Liver (tissue), 9 donors: ENCODE measurements around the gene ARHGAP29. TPM values are rescaled to one million over a fixed set of nuclear protein-coding genes. Genes with fewer than 3 reads are reported as not detected.

Experiments
- DNase-seq: peaks from one replicate; pipeline ENCODE4 v3.0.0-alpha.2; 2017; ENCODE audit warnings: low spot score
- H3K27ac ChIP-seq, 2 donors: one replicate each; pipeline ENCODE4 v1.7.0; 2013; ENCODE audit warnings: inconsistent platforms in 2 of 2, low read length in 2 of 2, control low read depth in 1 of 2, low read depth in 1 of 2, mild to moderate bottlenecking in 1 of 2
- H3K27me3 ChIP-seq, 4 donors: one replicate each; pipeline versions ENCODE4 v1.6.1 to v1.7.0; 2013; ENCODE audit warnings: low read length in 3 of 4, inconsistent platforms in 1 of 4, mild to moderate bottlenecking in 1 of 4, moderate library complexity in 1 of 4; ENCODE audit not compliant: control insufficient read depth in 4 of 4, insufficient read depth in 4 of 4
- H3K36me3 ChIP-seq, 4 donors: one replicate each; pipeline versions ENCODE4 v1.6.1 to v1.7.0; 2013; ENCODE audit warnings: low read length in 3 of 4, mild to moderate bottlenecking in 3 of 4, low read depth in 1 of 4, moderate library complexity in 1 of 4; ENCODE audit not compliant: control insufficient read depth in 4 of 4, insufficient read depth in 3 of 4
- H3K4me1 ChIP-seq, 4 donors: one replicate each; pipeline versions ENCODE4 v1.6.1 to v1.7.0; 2013; ENCODE audit warnings: low read length in 3 of 4, mild to moderate bottlenecking in 3 of 4, moderate library complexity in 1 of 4; ENCODE audit not compliant: control insufficient read depth in 4 of 4, insufficient read depth in 4 of 4
- H3K4me3 ChIP-seq, 3 donors: one replicate each; pipeline versions ENCODE4 v1.6.1 to v1.7.0; 2013; ENCODE audit warnings: low read length in 3 of 3, control low read depth in 1 of 3, low read depth in 1 of 3, mild to moderate bottlenecking in 1 of 3
- H3K9ac ChIP-seq, 2 donors: one replicate each; pipeline ENCODE4 v1.7.0; 2013; ENCODE audit warnings: low read length in 2 of 2, mild to moderate bottlenecking in 2 of 2, moderate library complexity in 2 of 2, control low read depth in 1 of 2, low read depth in 1 of 2
- H3K9me3 ChIP-seq, 4 donors: one replicate each; pipeline versions ENCODE4 v1.6.1 to v1.7.0; 2013; ENCODE audit warnings: low read length in 3 of 4; ENCODE audit not compliant: control insufficient read depth in 4 of 4
- ATF3 ChIP-seq: IDR thresholded peaks from 2 replicates; pipeline ENCODE4 v1.6.1; 2016; ENCODE audit warnings: antibody characterized with exemption
- CTCF ChIP-seq: fragments of 150-350 bp; IDR thresholded peaks from 2 replicates; pipeline ENCODE4 v1.5.1; 2017; ENCODE audit warnings: improper control_type of control experiment, low read depth, low read length; ENCODE audit not compliant: missing input control
- EGR1 ChIP-seq, 2 donors: IDR thresholded peaks; 2 replicates each; pipeline ENCODE4 v1.6.1; 2016 to 2018; ENCODE audit warnings: antibody characterized with exemption in 2 of 2, low read depth in 2 of 2
- FOXA1 ChIP-seq: IDR thresholded peaks from 2 replicates; pipeline ENCODE4 v1.6.1; 2016; ENCODE audit warnings: antibody characterized with exemption
- FOXA2 ChIP-seq: IDR thresholded peaks from 2 replicates; pipeline ENCODE4 v1.6.1; 2016; ENCODE audit warnings: antibody characterized with exemption
- GABPA ChIP-seq, 2 donors: IDR thresholded peaks in 1 of 2; conservative IDR thresholded peaks in 1 of 2; 2 replicates each; pipeline ENCODE4 v1.6.1; 2016; ENCODE audit warnings: antibody characterized with exemption in 2 of 2, mild to moderate bottlenecking in 1 of 2, moderate library complexity in 1 of 2
- HNF4A ChIP-seq, 2 donors: conservative IDR thresholded peaks; 2 replicates each; pipeline ENCODE4 v1.6.1; 2016; ENCODE audit warnings: antibody characterized with exemption in 2 of 2, mild to moderate bottlenecking in 2 of 2
- HNF4G ChIP-seq: IDR thresholded peaks from 2 replicates; pipeline ENCODE4 v1.6.1; 2016; ENCODE audit warnings: antibody characterized with exemption
- JUND ChIP-seq, 2 donors: IDR thresholded peaks; 2 replicates each; pipeline ENCODE4 v1.6.1; 2016; ENCODE audit warnings: antibody characterized with exemption in 2 of 2
- MAX ChIP-seq: IDR thresholded peaks from 2 replicates; pipeline ENCODE4 v1.6.1; 2016; ENCODE audit warnings: antibody characterized with exemption
- NR2F2 ChIP-seq: IDR thresholded peaks from 2 replicates; pipeline ENCODE4 v1.6.1; 2016; ENCODE audit warnings: antibody characterized with exemption
- RAD21 ChIP-seq, 2 donors: IDR thresholded peaks; 2 replicates each; pipeline ENCODE4 v1.6.1; 2016; ENCODE audit warnings: antibody characterized with exemption in 2 of 2, mild to moderate bottlenecking in 2 of 2
- REST ChIP-seq: IDR thresholded peaks from 2 replicates; pipeline ENCODE4 v1.6.1; 2016; ENCODE audit warnings: antibody characterized with exemption, mild to moderate bottlenecking
- RXRA ChIP-seq, 2 donors: IDR thresholded peaks; 2 replicates each; pipeline ENCODE4 v1.6.1; 2017 to 2018; ENCODE audit warnings: antibody characterized with exemption in 2 of 2, mild to moderate bottlenecking in 1 of 2
- SP1 ChIP-seq: IDR thresholded peaks from 2 replicates; pipeline ENCODE4 v1.6.1; 2018; ENCODE audit warnings: antibody characterized with exemption, mild to moderate bottlenecking
- TAF1 ChIP-seq: conservative IDR thresholded peaks from 2 replicates; pipeline ENCODE4 v1.6.1; 2016; ENCODE audit warnings: antibody characterized with exemption, mild to moderate bottlenecking
- YY1 ChIP-seq: IDR thresholded peaks from 2 replicates; pipeline ENCODE4 v1.6.1; 2016; ENCODE audit warnings: antibody characterized with exemption, mild to moderate bottlenecking
- ZBTB33 ChIP-seq: IDR thresholded peaks from 2 replicates; pipeline ENCODE4 v1.6.1; 2016; ENCODE audit warnings: antibody characterized with exemption
- WGBS: extraction: QIAGEN DNeasy Blood & Tissue Kit; methylation state at CpG from one replicate; pipeline ENCODE4 v1.1.7; 2013; 5-methylcytosine and 5-hydroxymethylcytosine counted together
- polyA plus RNA-seq, 2 donors: library from polyadenylated mRNA; stranded (reverse) in 1 of 2; unstranded in 1 of 2; fragments of 200-250 nt in 1 of 2; fragments of >200 nt in 1 of 2; fragmentation: Nextera tagmentation in 1 of 2; extraction: Ambion mirVana in 1 of 2; gene quantifications; one replicate each; pipeline versions ENCODE4 v1.2.1 to v1.2.3, GENCODE V29; 2013 to 2015
- total RNA-seq, 2 donors: library from RNA; depleted of rRNA; stranded (reverse); fragments of >200 nt; gene quantifications; one replicate each; pipeline ENCODE4 v1.2.3, GENCODE V29; 2014
- donor health status: healthy.
- donor health status: healthy.
- donor health status: healthy.
- donor health status: healthy.
- donor health status: healthy.

Gene ARHGAP29
- total and polyA plus RNA-seq, 4 donors, result 8.3 to 27.7 (median 13.2) TPM

GRCh38 chr1:94275083-94275482, 37.7 kb upstream of the ARHGAP29 start:
- Histone ChIP-seq H3K36me3 (no peaks in the 10 kb centered on the region), H3K27me3 (no peaks in the 10 kb centered on the region), H3K9ac (no peak overlapping the region), H3K27ac (no peak overlapping the region), H3K4me3 (no peak overlapping the region), H3K9me3 (no peaks in the 10 kb centered on the region), H3K4me1 (no peaks in the 10 kb centered on the region)
- WGBS, result 88% methylated on average over 2 of the region's 2 CpGs
- TF ChIP-seq GABPA (IDR thresholded peaks at IDR 0.05 in 1 of 2, conservative IDR thresholded peaks at IDR 0.05 in 1 of 2), result no peak
- TF ChIP-seq HNF4A (conservative IDR thresholded peaks at IDR 0.05), result no peak
- TF ChIP-seq YY1, result no peak
- TF ChIP-seq RXRA (IDR thresholded peaks at IDR 0.05), result no peak
- no peak for TF ChIP-seq NR2F2
- no peak for TF ChIP-seq MAX
- no peak for TF ChIP-seq ZBTB33
- TF ChIP-seq SP1, result no peak
- no peak for TF ChIP-seq REST
- no peak for TF ChIP-seq ATF3
- TF ChIP-seq RAD21 (IDR thresholded peaks at IDR 0.05), result no peak
- TF ChIP-seq TAF1, result no peak
- TF ChIP-seq EGR1 (IDR thresholded peaks at IDR 0.05; ENCODE audit: low read depth in 2 of 2), result no peak
- TF ChIP-seq FOXA2, result no peak
- TF ChIP-seq HNF4G, result no peak
- TF ChIP-seq FOXA1, result no peak
- TF ChIP-seq JUND (IDR thresholded peaks at IDR 0.05), result no peak
- DNase-seq, result no peak

GRCh38 chr1:94274561-94274960, 37.2 kb upstream of the ARHGAP29 start:
- no peak overlapping the region for H3K4me3 ChIP-seq
- no peaks in the 10 kb centered on the region for H3K36me3 ChIP-seq
- no peaks in the 10 kb centered on the region for H3K4me1 ChIP-seq
- WGBS, result 76% methylated on average over 2 of the region's 2 CpGs
- no peaks in the 10 kb centered on the region for H3K27me3 ChIP-seq
- no peak overlapping the region for H3K27ac ChIP-seq
- no peak for DNase-seq
- H3K9me3 ChIP-seq, result no peaks in the 10 kb centered on the region
- no peak overlapping the region for H3K9ac ChIP-seq
- no peak for TF ChIP-seq MAX
- no peak for TF ChIP-seq FOXA2
- TF ChIP-seq RXRA (IDR thresholded peaks at IDR 0.05), result no peak
- no peak for TF ChIP-seq CTCF
- TF ChIP-seq ATF3, result no peak
- TF ChIP-seq JUND (IDR thresholded peaks at IDR 0.05), result no peak
- no peak for TF ChIP-seq REST
- TF ChIP-seq HNF4G, result no peak
- no peak for TF ChIP-seq NR2F2
- no peak for TF ChIP-seq YY1
- TF ChIP-seq EGR1 (IDR thresholded peaks at IDR 0.05; ENCODE audit: low read depth in 2 of 2), result no peak
- TF ChIP-seq RAD21 (IDR thresholded peaks at IDR 0.05), result no peak
